Panc1 (cell line): Measurements from ENCODE around the gene TMEM229A. TPM values are rescaled to one million over a fixed set of nuclear protein-coding genes. Genes with fewer than 3 reads are reported as not detected.

Experiments used
- ATAC-seq: fragments of 200-7000 bp; cut with Tn5 transposase; 2 replicates; pipeline ENCODE4 v1.9.1; 2020; ENCODE audit warnings: mild to moderate bottlenecking, moderate library complexity
- BruUV-seq: library from RNA; stranded (reverse); fragments of 400-500 nt; replicated peaks from 2 replicates; lab custom pipeline; 2021; lab: Mats Ljungman, UMichigan
- CTCF ChIA-PET: fragments of 300-600 bp; sonication (Branson Sonifier 250); formaldehyde crosslinking; loops from one replicate; lab custom pipeline; 2022; ENCODE audit warnings: antibody characterized with exemption; lab: Charles Lee
- POLR2A ChIA-PET: fragments of 300-600 bp; sonication (Branson Sonifier 250); formaldehyde crosslinking; loops from one replicate; lab custom pipeline; 2022; ENCODE audit warnings: antibody characterized with exemption; lab: Charles Lee
- DNase-seq: peaks from one replicate; pipeline ENCODE4 v3.0.0-alpha.2; 2010; ENCODE audit warnings: low read depth, low spot score
- H3K27ac ChIP-seq: 2 replicates; pipeline ENCODE4 v1.5.1; 2011; ENCODE audit warnings: mild to moderate bottlenecking, low read length, inconsistent platforms
- H3K27me3 ChIP-seq: fragments of 200-500 bp; sonication (Bioruptor generic); 2 replicates; pipeline ENCODE4 v1.6.0; 2014; ENCODE audit warnings: low read length, inconsistent platforms; ENCODE audit not compliant: control insufficient read depth, insufficient read depth
- H3K36me3 ChIP-seq: fragments of 200-500 bp; sonication (Bioruptor generic); 2 replicates; pipeline ENCODE4 v1.5.1; 2014; ENCODE audit warnings: inconsistent platforms, mild to moderate bottlenecking, low read length, moderate library complexity; ENCODE audit not compliant: control insufficient read depth, insufficient read depth
- H3K4me1 ChIP-seq: 2 replicates; pipeline ENCODE4 v1.5.1; 2011; ENCODE audit warnings: inconsistent platforms, mild to moderate bottlenecking, low read length, moderate library complexity; ENCODE audit not compliant: control insufficient read depth, insufficient read depth
- H3K4me3 ChIP-seq, 2 experiments: 2 replicates each; pipeline ENCODE4 v1.5.1; 2011 to 2012; ENCODE audit warnings: low read depth in 2 of 2, low read length in 2 of 2, mild to moderate bottlenecking in 2 of 2, inconsistent platforms in 1 of 2, moderate library complexity in 1 of 2
- H3K9me3 ChIP-seq: fragments of 200-500 bp; sonication (Bioruptor generic); 2 replicates; pipeline ENCODE4 v1.5.1; 2014; ENCODE audit warnings: low read depth, mild to moderate bottlenecking, inconsistent platforms, low read length, moderate library complexity; ENCODE audit not compliant: control insufficient read depth, insufficient read depth
- POLR2AphosphoS5 ChIP-seq: IDR thresholded peaks from 2 replicates; pipeline ENCODE4 v1.6.1; 2012; ENCODE audit warnings: mild to moderate bottlenecking, low read depth, low read length, moderate library complexity
- SIN3A ChIP-seq: IDR thresholded peaks from 2 replicates; pipeline ENCODE4 v1.6.1; 2012; ENCODE audit warnings: low read depth, mild to moderate bottlenecking, low read length, moderate library complexity, borderline replicate concordance; ENCODE audit not compliant: insufficient read depth
- TCF7L2 ChIP-seq: IDR thresholded peaks from 2 replicates; pipeline ENCODE4 v1.6.1; 2011; ENCODE audit warnings: mild to moderate bottlenecking, low read depth, low read length, inconsistent platforms
- in situ Hi-C: cut with HindIII; loops from 2 replicates; pipeline ENCODE4 v1.10.0; 2016; ENCODE audit warnings: low sequenced_read_pairs, low pct_unique_long_range_greater_than_20kb
- intact Hi-C: fragments of 100-400 bp; cut with micrococcal nuclease; formaldehyde crosslinking; loops from one replicate; pipeline ENCODE4 v1.10.0; 2022; ENCODE audit not compliant: unreplicated experiment
- total RNA-seq: library from RNA; stranded (reverse); gene quantifications from one replicate; pipeline ENCODE4 v1.2.1, GENCODE V29; 2021; ENCODE audit not compliant: unreplicated experiment
- TF ChIP-seq, protein P1 (sequence below), 2 experiments: IDR thresholded peaks; 2 replicates each; pipeline ENCODE4 v1.6.1; 2011 to 2012; ENCODE audit warnings: low read depth in 2 of 2, control low read depth in 1 of 2, low read length in 1 of 2, mild to moderate bottlenecking in 1 of 2, moderate library complexity in 1 of 2; ENCODE audit not compliant: insufficient read depth in 1 of 2
- TF ChIP-seq, protein P2 (sequence below): fragments of 450-650 bp; IDR thresholded peaks from 2 replicates; pipeline ENCODE4 v1.5.1; 2017; ENCODE audit warnings: mild to moderate bottlenecking

TMEM229A gene
- total RNA-seq, 1 experiment from 2014 or later, result not detected

DNA sequence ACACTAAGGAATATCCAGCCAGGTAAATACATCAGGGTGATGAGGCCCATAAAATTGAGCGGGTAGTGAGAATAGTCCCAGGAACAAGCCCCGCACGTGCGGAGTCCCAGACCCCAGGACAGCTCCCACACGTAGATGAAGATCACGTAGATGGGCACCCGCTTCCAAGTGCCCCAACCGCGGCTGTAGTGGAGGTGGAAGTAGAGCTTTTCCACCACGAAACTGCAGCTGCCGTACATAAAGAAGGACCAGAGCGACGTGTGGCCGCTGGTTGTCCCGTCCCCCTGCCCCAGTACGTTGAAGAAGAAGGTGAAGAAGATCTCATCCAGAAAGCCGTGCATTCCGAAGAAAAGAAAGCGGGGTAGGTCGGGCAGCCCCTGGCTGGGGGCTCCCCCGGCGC, 948 bp downstream of the TMEM229A start:
- POLR2A ChIA-PET, result no interaction called here
- Histone ChIP-seq H3K9me3 (no peaks in the 10 kb centered on the region), H3K36me3 (no peaks in the 10 kb centered on the region), H3K4me1 (peaks cover 3% of the 10 kb centered on the region), H3K4me3 (peak overlapping the region; percentile 30 to 54), H3K27ac (no peak overlapping the region), H3K27me3 (peaks cover 41% of the 10 kb centered on the region)
- in situ Hi-C loops (no loop called here), intact Hi-C loops (no loop called here)
- TF ChIP-seq POLR2AphosphoS5 (no peak), SIN3A (no peak), TCF7L2 (no peak)
- TF ChIP-seq, protein P1, sequence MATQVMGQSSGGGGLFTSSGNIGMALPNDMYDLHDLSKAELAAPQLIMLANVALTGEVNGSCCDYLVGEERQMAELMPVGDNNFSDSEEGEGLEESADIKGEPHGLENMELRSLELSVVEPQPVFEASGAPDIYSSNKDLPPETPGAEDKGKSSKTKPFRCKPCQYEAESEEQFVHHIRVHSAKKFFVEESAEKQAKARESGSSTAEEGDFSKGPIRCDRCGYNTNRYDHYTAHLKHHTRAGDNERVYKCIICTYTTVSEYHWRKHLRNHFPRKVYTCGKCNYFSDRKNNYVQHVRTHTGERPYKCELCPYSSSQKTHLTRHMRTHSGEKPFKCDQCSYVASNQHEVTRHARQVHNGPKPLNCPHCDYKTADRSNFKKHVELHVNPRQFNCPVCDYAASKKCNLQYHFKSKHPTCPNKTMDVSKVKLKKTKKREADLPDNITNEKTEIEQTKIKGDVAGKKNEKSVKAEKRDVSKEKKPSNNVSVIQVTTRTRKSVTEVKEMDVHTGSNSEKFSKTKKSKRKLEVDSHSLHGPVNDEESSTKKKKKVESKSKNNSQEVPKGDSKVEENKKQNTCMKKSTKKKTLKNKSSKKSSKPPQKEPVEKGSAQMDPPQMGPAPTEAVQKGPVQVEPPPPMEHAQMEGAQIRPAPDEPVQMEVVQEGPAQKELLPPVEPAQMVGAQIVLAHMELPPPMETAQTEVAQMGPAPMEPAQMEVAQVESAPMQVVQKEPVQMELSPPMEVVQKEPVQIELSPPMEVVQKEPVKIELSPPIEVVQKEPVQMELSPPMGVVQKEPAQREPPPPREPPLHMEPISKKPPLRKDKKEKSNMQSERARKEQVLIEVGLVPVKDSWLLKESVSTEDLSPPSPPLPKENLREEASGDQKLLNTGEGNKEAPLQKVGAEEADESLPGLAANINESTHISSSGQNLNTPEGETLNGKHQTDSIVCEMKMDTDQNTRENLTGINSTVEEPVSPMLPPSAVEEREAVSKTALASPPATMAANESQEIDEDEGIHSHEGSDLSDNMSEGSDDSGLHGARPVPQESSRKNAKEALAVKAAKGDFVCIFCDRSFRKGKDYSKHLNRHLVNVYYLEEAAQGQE (IDR thresholded peaks at IDR 0.05; ENCODE audit: insufficient read depth in 1 of 2, low read depth in 2 of 2, low read length in 1 of 2), result no peak
- TF ChIP-seq, protein P2, sequence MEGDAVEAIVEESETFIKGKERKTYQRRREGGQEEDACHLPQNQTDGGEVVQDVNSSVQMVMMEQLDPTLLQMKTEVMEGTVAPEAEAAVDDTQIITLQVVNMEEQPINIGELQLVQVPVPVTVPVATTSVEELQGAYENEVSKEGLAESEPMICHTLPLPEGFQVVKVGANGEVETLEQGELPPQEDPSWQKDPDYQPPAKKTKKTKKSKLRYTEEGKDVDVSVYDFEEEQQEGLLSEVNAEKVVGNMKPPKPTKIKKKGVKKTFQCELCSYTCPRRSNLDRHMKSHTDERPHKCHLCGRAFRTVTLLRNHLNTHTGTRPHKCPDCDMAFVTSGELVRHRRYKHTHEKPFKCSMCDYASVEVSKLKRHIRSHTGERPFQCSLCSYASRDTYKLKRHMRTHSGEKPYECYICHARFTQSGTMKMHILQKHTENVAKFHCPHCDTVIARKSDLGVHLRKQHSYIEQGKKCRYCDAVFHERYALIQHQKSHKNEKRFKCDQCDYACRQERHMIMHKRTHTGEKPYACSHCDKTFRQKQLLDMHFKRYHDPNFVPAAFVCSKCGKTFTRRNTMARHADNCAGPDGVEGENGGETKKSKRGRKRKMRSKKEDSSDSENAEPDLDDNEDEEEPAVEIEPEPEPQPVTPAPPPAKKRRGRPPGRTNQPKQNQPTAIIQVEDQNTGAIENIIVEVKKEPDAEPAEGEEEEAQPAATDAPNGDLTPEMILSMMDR, result no peak
- CTCF ChIA-PET, result no interaction called here
- BruUV-seq, result no TSS peak
- ATAC-seq (no peak), DNase-seq (no peak)

DNA sequence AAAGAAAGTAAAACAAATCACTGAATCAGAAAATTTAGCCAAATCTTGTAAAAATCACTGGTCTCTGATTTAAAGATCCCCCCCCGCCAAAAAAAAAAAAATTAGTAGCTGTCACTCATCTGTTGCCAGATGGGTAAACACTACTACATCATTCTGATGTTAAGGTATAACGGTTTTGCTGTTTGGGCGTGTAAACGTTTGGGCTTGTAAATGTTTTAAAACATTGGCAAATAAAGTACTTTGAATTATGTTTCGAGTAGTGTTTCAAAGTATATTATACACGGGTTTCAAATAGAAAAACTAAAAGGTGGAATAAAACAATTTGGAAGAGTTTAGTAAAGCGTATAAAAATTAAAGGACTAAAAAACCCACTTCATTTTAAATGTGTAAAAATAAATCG, 1.5 kb downstream of the TMEM229A start:
- intact Hi-C loops (no loop called here), in situ Hi-C loops (no loop called here)
- no peaks in the 10 kb centered on the region for H3K9me3 ChIP-seq
- BruUV-seq, result no TSS peak
- no peak for DNase-seq
- no peak overlapping the region for H3K27ac ChIP-seq
- peaks cover 3% of the 10 kb centered on the region for H3K4me1 ChIP-seq
- CTCF ChIA-PET, result no interaction called here
- TF ChIP-seq, protein P2, result no peak
- no peak for TF ChIP-seq POLR2AphosphoS5
- no peak for TF ChIP-seq SIN3A
- no peak for TF ChIP-seq TCF7L2
- H3K27me3 ChIP-seq, result peaks cover 41% of the 10 kb centered on the region
- H3K36me3 ChIP-seq, result no peaks in the 10 kb centered on the region
- ATAC-seq, result no peak
- no peak overlapping the region; a peak in 1 of 4 replicates for H3K4me3 ChIP-seq
- POLR2A ChIA-PET, result no interaction called here
